ENCODE measurements around the gene GPR3. TPM values are rescaled to one million over a fixed set of nuclear protein-coding genes. Genes with fewer than 3 reads are reported as not detected.

The GPR3 gene
- total and polyA plus RNA-seq, 4 donors: under 0.01 to 0.30 TPM; not detected in 2

GRCh38 chr1:27361553-27361952 lies 30.9 kb upstream of the GPR3 start:
- no peaks in the 10 kb centered on the region for H3K36me3 ChIP-seq (ENCODE audit: control insufficient read depth in 4 of 4, insufficient read depth in 3 of 4, low read depth in 1 of 4, low read length in 3 of 4)

GRCh38 chr1:27363766-27364695 lies 28.4 kb upstream of the GPR3 start:
- no peak overlapping the region for H3K9ac ChIP-seq (ENCODE audit: low read depth in 1 of 2, low read length in 2 of 2)
- H3K9me3 ChIP-seq (ENCODE audit: control insufficient read depth in 4 of 4, low read length in 3 of 4): no peaks in the 10 kb centered on the region
- H3K4me1 ChIP-seq (ENCODE audit: control insufficient read depth in 4 of 4, insufficient read depth in 4 of 4, low read length in 3 of 4): peaks cover 4 to 29% (median 14%) of the 10 kb centered on the region in 4 donors
- WGBS: 92% methylated on average over 26 of the region's 26 CpGs
- H3K27me3 ChIP-seq (ENCODE audit: control insufficient read depth in 4 of 4, insufficient read depth in 4 of 4, low read length in 3 of 4): no peaks in the 10 kb centered on the region
- H3K4me3 ChIP-seq (ENCODE audit: low read depth in 1 of 3, low read length in 3 of 3): no peak overlapping the region
- DNase-seq (ENCODE audit: low spot score): no peak
- TF ChIP-seq NR2F2 (IDR thresholded peaks at IDR 0.05) (peak; percentile 67), JUND (IDR thresholded peaks at IDR 0.05) (no peak)
- H3K36me3 ChIP-seq (ENCODE audit: control insufficient read depth in 4 of 4, insufficient read depth in 3 of 4, low read depth in 1 of 4, low read length in 3 of 4): no peaks in the 10 kb centered on the region
- no peak overlapping the region for H3K27ac ChIP-seq (ENCODE audit: low read depth in 1 of 2, low read length in 2 of 2)

More at GRCh38 chr1:27361553-27361952, 30.9 kb upstream of the GPR3 start:
- peaks cover 0 to 25% (median 15%) of the 10 kb centered on the region in 4 donors for H3K4me1 ChIP-seq (ENCODE audit: control insufficient read depth in 4 of 4, insufficient read depth in 4 of 4, low read length in 3 of 4)
- DNase-seq (ENCODE audit: low spot score): no peak
- H3K9me3 ChIP-seq (ENCODE audit: control insufficient read depth in 4 of 4, low read length in 3 of 4): no peaks in the 10 kb centered on the region
- no peaks in the 10 kb centered on the region for H3K27me3 ChIP-seq (ENCODE audit: control insufficient read depth in 4 of 4, insufficient read depth in 4 of 4, low read length in 3 of 4)
- H3K27ac ChIP-seq (ENCODE audit: low read depth in 1 of 2, low read length in 2 of 2): no peak overlapping the region
- 95% methylated on average over 8 of the region's 8 CpGs for WGBS
- TF ChIP-seq GABPA (IDR thresholded peaks at IDR 0.05 in 1 of 2, conservative IDR thresholded peaks at IDR 0.05 in 1 of 2): no peak
- TF ChIP-seq YY1 (IDR thresholded peaks at IDR 0.05): no peak
- TF ChIP-seq RXRA (IDR thresholded peaks at IDR 0.05): no peak
- no peak for TF ChIP-seq MAX (IDR thresholded peaks at IDR 0.05)
- no peak for TF ChIP-seq SP1 (IDR thresholded peaks at IDR 0.05)
- no peak for TF ChIP-seq TAF1 (conservative IDR thresholded peaks at IDR 0.05)
- TF ChIP-seq HNF4A (conservative IDR thresholded peaks at IDR 0.05): no peak
- TF ChIP-seq CTCF (IDR thresholded peaks at IDR 0.05; ENCODE audit: low read depth, low read length, missing input control): no peak
- TF ChIP-seq ZBTB33 (IDR thresholded peaks at IDR 0.05): no peak
- H3K4me3 ChIP-seq (ENCODE audit: low read depth in 1 of 3, low read length in 3 of 3): no peak overlapping the region
- no peak overlapping the region for H3K9ac ChIP-seq (ENCODE audit: low read depth in 1 of 2, low read length in 2 of 2)

- Histone ChIP-seq H3K9ac (ENCODE audit: low read depth in 1 of 2, low read length in 2 of 2) (no peak overlapping the region), H3K27ac (ENCODE audit: low read depth in 1 of 2, low read length in 2 of 2) (no peak overlapping the region), H3K9me3 (ENCODE audit: control insufficient read depth in 4 of 4, low read length in 3 of 4) (no peaks in the 10 kb centered on the region), H3K4me1 (ENCODE audit: control insufficient read depth in 4 of 4, insufficient read depth in 4 of 4, low read length in 3 of 4) (peaks cover 4 to 34% (median 14%) of the 10 kb centered on the region in 4 donors), H3K4me3 (ENCODE audit: low read depth in 1 of 3, low read length in 3 of 3) (no peak overlapping the region), H3K36me3 (ENCODE audit: control insufficient read depth in 4 of 4, insufficient read depth in 3 of 4, low read depth in 1 of 4, low read length in 3 of 4) (no peaks in the 10 kb centered on the region), H3K27me3 (ENCODE audit: control insufficient read depth in 4 of 4, insufficient read depth in 4 of 4, low read length in 3 of 4) (no peaks in the 10 kb centered on the region)
- TF ChIP-seq FOXA2 (IDR thresholded peaks at IDR 0.05): no peak
- TF ChIP-seq NR2F2 (IDR thresholded peaks at IDR 0.05): peak; percentile 23
- no peak for DNase-seq (ENCODE audit: low spot score)
- 82% methylated on average over 11 of the region's 11 CpGs for WGBS
Observed at GRCh38 chr1:27364696-27365371, 27.6 kb upstream of the GPR3 start.
